CD14-positive monocyte (primary cell): ENCODE measurements around the gene FXYD5. TPM values are rescaled to one million over a fixed set of nuclear protein-coding genes. Genes with fewer than 3 reads are reported as not detected.
A peak's percentile ranks its signal among the peaks of the same experiment; 100 is the strongest.

Experiments used
- DNase-seq, 3 donors: peaks; one replicate each; pipeline ENCODE4 v3.0.0-alpha.2; 2011 to 2022
- H2AFZ ChIP-seq: 2 replicates; pipeline ENCODE4 v1.6.0; 2012; ENCODE audit warnings: mild to moderate bottlenecking, low read depth, low read length, inconsistent platforms; ENCODE audit not compliant: insufficient read depth, poor library complexity, severe bottlenecking
- H3K27ac ChIP-seq, 2 donors: 1 replicate in 1 of 2; 2 replicates in 1 of 2; pipeline ENCODE4 v1.5.1; 2012 to 2013; ENCODE audit warnings: low read length in 2 of 2, control low read depth in 1 of 2, inconsistent platforms in 1 of 2, low read depth in 1 of 2, mild to moderate bottlenecking in 1 of 2
- H3K27me3 ChIP-seq, 2 donors: one replicate each; pipeline versions ENCODE4 v1.6.0 to v1.6.1; 2011 to 2013; ENCODE audit warnings: low read length in 2 of 2; ENCODE audit not compliant: control insufficient read depth in 2 of 2, insufficient read depth in 2 of 2
- H3K36me3 ChIP-seq, 2 donors: replicated peaks in 1 of 2; 1 replicate in 1 of 2; 2 replicates in 1 of 2; pipeline versions ENCODE4 v1.5.1 to v1.6.1; 2012 to 2013; ENCODE audit warnings: low read length in 2 of 2, control low read depth in 1 of 2, inconsistent platforms in 1 of 2, mild to moderate bottlenecking in 1 of 2; ENCODE audit not compliant: insufficient read depth in 2 of 2, control insufficient read depth in 1 of 2
- H3K4me1 ChIP-seq, 2 donors: 1 replicate in 1 of 2; 2 replicates in 1 of 2; pipeline versions ENCODE4 v1.5.1 to v1.6.1; 2012 to 2013; ENCODE audit warnings: low read length in 2 of 2, control low read depth in 1 of 2, inconsistent platforms in 1 of 2, mild to moderate bottlenecking in 1 of 2, moderate library complexity in 1 of 2; ENCODE audit not compliant: insufficient read depth in 2 of 2, control insufficient read depth in 1 of 2
- H3K4me2 ChIP-seq: replicated peaks from 2 replicates; pipeline ENCODE3; 2012; ENCODE audit warnings: low read length, moderate library complexity, mild to moderate bottlenecking; ENCODE audit not compliant: poor library complexity, severe bottlenecking; ENCODE audit errors: extremely low read depth
- H3K4me3 ChIP-seq, 3 experiments: fragments of 200-600 bp in 1 of 3; sonication (generic) in 1 of 3; replicated peaks in 1 of 3; 1 replicate in 2 of 3; 2 replicates in 1 of 3; pipeline ENCODE4 v1.5.1; 2011 to 2013; ENCODE audit warnings: low read length in 3 of 3, mild to moderate bottlenecking in 3 of 3, control low read depth in 2 of 3, low read depth in 2 of 3, inconsistent platforms in 1 of 3, moderate library complexity in 1 of 3
- H3K79me2 ChIP-seq: 2 replicates; pipeline ENCODE4 v1.6.0; 2012; ENCODE audit warnings: mild to moderate bottlenecking, control low read depth, inconsistent platforms, low read length, moderate library complexity; ENCODE audit not compliant: insufficient read depth
- H3K9ac ChIP-seq: 2 replicates; pipeline ENCODE4 v1.6.0; 2017; ENCODE audit warnings: low read length, mild to moderate bottlenecking; ENCODE audit not compliant: insufficient read depth, poor library complexity, severe bottlenecking
- H3K9me3 ChIP-seq, 2 donors: replicated peaks in 1 of 2; 1 replicate in 1 of 2; 2 replicates in 1 of 2; pipeline versions ENCODE4 v1.5.1 to v1.6.1; 2012 to 2013; ENCODE audit warnings: low read length in 2 of 2, control low read depth in 1 of 2; ENCODE audit not compliant: control insufficient read depth in 1 of 2, insufficient read depth in 1 of 2
- H4K20me1 ChIP-seq: 2 replicates; pipeline ENCODE4 v1.6.0; 2012; ENCODE audit warnings: mild to moderate bottlenecking, low read length, control low read depth, moderate library complexity; ENCODE audit not compliant: insufficient read depth
- H3K27ac Mint-ChIP-seq, 7 donors: one replicate each; pipeline ENCODE4 v1.8.0; 2020; ENCODE audit warnings: mild to moderate bottlenecking in 7 of 7, mixed read lengths in 7 of 7, moderate library complexity in 6 of 7, inconsistent platforms in 2 of 7
- H3K27me3 Mint-ChIP-seq, 3 donors: one replicate each; pipeline ENCODE4 v1.8.0; 2021 to 2022; ENCODE audit warnings: low read depth in 3 of 3, mild to moderate bottlenecking in 3 of 3, mixed read lengths in 3 of 3, moderate library complexity in 3 of 3, inconsistent platforms in 1 of 3
- H3K36me3 Mint-ChIP-seq, 2 donors: one replicate each; pipeline ENCODE4 v1.8.0; 2020; ENCODE audit warnings: mixed read lengths in 2 of 2, inconsistent platforms in 1 of 2, mild to moderate bottlenecking in 1 of 2
- H3K4me1 Mint-ChIP-seq: one replicate; pipeline ENCODE4 v1.8.0; 2020; ENCODE audit warnings: mild to moderate bottlenecking, mixed read lengths
- H3K4me3 Mint-ChIP-seq, 2 donors: one replicate each; pipeline ENCODE4 v1.8.0; 2020; ENCODE audit warnings: mild to moderate bottlenecking in 2 of 2, mixed read lengths in 2 of 2, moderate library complexity in 1 of 2
- H3K9me3 Mint-ChIP-seq, 7 donors: one replicate each; pipeline ENCODE4 v1.8.0; 2020 to 2022; ENCODE audit warnings: mixed read lengths in 7 of 7, mild to moderate bottlenecking in 6 of 7, moderate library complexity in 6 of 7, inconsistent platforms in 2 of 7
- WGBS: methylation state at CpG from one replicate; pipeline ENCODE4 v1.1.5; 2013; ENCODE audit warnings: missing lambda C conversion rate; ENCODE audit not compliant: insufficient coverage; 5-methylcytosine and 5-hydroxymethylcytosine counted together
- intact Hi-C, 2 donors: fragments of 100-400 bp; cut with micrococcal nuclease; formaldehyde crosslinking; loops; one replicate each; pipeline versions ENCODE4 v1.15.0 to v1.15.1; 2023
- polyA plus RNA-seq, 3 donors: library from polyadenylated mRNA; depleted of rRNA in 1 of 3; unstranded in 2 of 3; stranded (reverse) in 1 of 3; fragments of 300-500 nt in 2 of 3; fragments of >200 nt in 1 of 3; fragmentation: Illumina TruSeq in 2 of 3; gene quantifications; 1 replicate in 2 of 3; 2 replicates in 1 of 3; pipeline ENCODE4 v1.2.3, GENCODE V29; 2012 to 2021
- TF ChIP-seq, protein P1 (sequence below): fragments of 200-600 bp; IDR thresholded peaks from one replicate; pipeline ENCODE4 v1.8.0; 2022; ENCODE audit warnings: antibody characterized with exemption, mild to moderate bottlenecking

Gene FXYD5
- polyA plus RNA-seq, 3 donors = 204 to 673 (median 312) TPM

DNA sequence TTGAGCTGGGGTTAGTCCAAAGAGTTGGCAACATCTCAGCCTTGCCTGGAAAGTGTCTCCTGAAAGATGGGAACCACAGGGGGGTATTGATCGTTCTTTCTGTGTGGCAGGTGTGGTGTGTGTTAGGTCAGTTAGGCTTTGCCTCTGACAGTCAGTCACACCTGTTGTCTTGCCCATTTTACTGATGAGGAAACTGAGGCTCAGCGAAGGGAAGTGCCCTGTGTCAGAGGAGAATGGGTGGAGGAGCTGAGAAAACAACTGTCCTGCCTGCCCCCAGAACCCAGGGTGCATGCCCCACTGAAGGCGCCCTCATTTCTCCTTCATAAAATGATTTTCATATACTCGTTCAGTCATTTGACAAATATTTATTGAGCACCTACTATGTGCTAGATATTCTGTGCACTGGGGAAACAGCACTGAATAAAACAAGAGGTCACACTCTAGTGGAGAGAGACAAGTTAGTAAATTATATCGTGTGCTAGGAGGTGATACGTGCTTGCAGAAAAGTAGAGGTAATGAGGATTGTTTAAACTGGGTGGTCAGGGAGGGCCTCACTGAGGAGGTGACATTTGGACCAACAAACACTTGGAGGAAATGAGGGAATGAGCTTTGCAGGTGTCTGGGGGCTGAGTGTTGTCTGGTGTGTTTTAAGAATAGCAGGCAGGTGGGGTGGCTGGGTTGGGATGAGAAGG is 1.6 kb downstream of the FXYD5 start:
- Mint-ChIP-seq H3K27ac (peak overlapping the region; percentile 58 to 100 (median 98)), H3K4me3 (peak overlapping the region; percentile 99 to 100), H3K36me3 (peaks cover 53 to 58% of the 10 kb centered on the region in 2 donors), H3K9me3 (peaks cover 0 to 3% (median 1%) of the 10 kb centered on the region in 7 donors), H3K4me1 (peaks cover 43% of the 10 kb centered on the region), H3K27me3 (peaks cover under 1 to 14% (median 3%) of the 10 kb centered on the region in 3 donors)
- Histone ChIP-seq H3K4me2 (peak overlapping the region; percentile 96), H3K27ac (peak overlapping the region in 1 of 2 donors; percentile 88), H3K9me3 (peaks cover 0 to 2% of the 10 kb centered on the region in 2 donors), H3K9ac (peak overlapping the region; percentile 83), H3K36me3 (peaks cover 43 to 48% of the 10 kb centered on the region in 2 donors), H3K4me3 (peak overlapping the region; percentile 74 to 95 (median 89)), H3K27me3 (no peaks in the 10 kb centered on the region), H4K20me1 (peaks cover 45% of the 10 kb centered on the region), H3K79me2 (peaks cover 76% of the 10 kb centered on the region), H3K4me1 (peaks cover 39 to 48% of the 10 kb centered on the region in 2 donors), H2AFZ (peak overlapping the region; percentile 91)
- TF ChIP-seq, protein P1, sequence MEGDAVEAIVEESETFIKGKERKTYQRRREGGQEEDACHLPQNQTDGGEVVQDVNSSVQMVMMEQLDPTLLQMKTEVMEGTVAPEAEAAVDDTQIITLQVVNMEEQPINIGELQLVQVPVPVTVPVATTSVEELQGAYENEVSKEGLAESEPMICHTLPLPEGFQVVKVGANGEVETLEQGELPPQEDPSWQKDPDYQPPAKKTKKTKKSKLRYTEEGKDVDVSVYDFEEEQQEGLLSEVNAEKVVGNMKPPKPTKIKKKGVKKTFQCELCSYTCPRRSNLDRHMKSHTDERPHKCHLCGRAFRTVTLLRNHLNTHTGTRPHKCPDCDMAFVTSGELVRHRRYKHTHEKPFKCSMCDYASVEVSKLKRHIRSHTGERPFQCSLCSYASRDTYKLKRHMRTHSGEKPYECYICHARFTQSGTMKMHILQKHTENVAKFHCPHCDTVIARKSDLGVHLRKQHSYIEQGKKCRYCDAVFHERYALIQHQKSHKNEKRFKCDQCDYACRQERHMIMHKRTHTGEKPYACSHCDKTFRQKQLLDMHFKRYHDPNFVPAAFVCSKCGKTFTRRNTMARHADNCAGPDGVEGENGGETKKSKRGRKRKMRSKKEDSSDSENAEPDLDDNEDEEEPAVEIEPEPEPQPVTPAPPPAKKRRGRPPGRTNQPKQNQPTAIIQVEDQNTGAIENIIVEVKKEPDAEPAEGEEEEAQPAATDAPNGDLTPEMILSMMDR = no peak
- intact Hi-C loops = loop anchor here in 1 of 2 donors (2.0 kb wide), 1 partner anchor 55 kb away; no protein-coding TSS in a partner anchor
- DNase-seq = no peak
- WGBS = 90% methylated on average over 3 of the region's 6 CpGs

DNA sequence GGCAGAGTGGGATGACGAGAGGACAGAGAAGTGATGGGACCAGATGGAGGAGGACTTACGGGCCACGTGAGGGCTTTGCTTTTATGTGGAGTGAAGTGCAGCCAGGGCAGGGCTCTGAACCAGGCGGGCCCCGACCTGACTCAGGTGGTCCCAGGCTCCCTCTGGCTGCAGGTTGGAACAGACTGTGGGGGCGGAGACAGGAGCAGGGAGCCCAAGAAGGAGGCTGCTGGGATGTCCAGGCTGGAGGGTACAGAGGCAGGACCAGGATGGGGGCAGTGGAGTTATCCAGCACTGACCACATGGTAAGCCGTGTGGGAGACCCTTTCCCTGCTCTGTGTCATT is 2.1 kb downstream of the FXYD5 start:
- H3K9ac ChIP-seq = no peak overlapping the region
- TF ChIP-seq, protein P1 = no peak
- DNase-seq = no peak
- peaks cover 4 to 7% of the 10 kb centered on the region in 2 donors for H3K9me3 ChIP-seq
- H3K27ac ChIP-seq = no peak overlapping the region
- 91% methylated on average over 6 of the region's 7 CpGs for WGBS
- Mint-ChIP-seq H3K4me3 (peak overlapping the region; percentile 99 to 100), H3K36me3 (peaks cover 58 to 60% of the 10 kb centered on the region in 2 donors), H3K4me1 (peaks cover 40% of the 10 kb centered on the region), H3K27me3 (peaks cover 0 to 14% (median 3%) of the 10 kb centered on the region in 3 donors), H3K27ac (peak overlapping the region in 4 of 7 donors; percentile 76 to 100 (median 98)), H3K9me3 (peaks cover 2 to 6% (median 5%) of the 10 kb centered on the region in 7 donors)
- H3K4me3 ChIP-seq = no peak overlapping the region
- peaks cover 81% of the 10 kb centered on the region for H3K79me2 ChIP-seq
- no peak overlapping the region for H2AFZ ChIP-seq
- peak overlapping the region; percentile 96 for H3K4me2 ChIP-seq
- peaks cover 36 to 43% of the 10 kb centered on the region in 2 donors for H3K4me1 ChIP-seq
- intact Hi-C loops = no loop called here
- peaks cover 48 to 53% of the 10 kb centered on the region in 2 donors for H3K36me3 ChIP-seq
- H4K20me1 ChIP-seq = peaks cover 50% of the 10 kb centered on the region
- no peaks in the 10 kb centered on the region for H3K27me3 ChIP-seq
